ENCODE results near the gene NCAPD3.
A peak's percentile ranks its signal among the peaks of the same experiment; 100 is the strongest.

DNA sequence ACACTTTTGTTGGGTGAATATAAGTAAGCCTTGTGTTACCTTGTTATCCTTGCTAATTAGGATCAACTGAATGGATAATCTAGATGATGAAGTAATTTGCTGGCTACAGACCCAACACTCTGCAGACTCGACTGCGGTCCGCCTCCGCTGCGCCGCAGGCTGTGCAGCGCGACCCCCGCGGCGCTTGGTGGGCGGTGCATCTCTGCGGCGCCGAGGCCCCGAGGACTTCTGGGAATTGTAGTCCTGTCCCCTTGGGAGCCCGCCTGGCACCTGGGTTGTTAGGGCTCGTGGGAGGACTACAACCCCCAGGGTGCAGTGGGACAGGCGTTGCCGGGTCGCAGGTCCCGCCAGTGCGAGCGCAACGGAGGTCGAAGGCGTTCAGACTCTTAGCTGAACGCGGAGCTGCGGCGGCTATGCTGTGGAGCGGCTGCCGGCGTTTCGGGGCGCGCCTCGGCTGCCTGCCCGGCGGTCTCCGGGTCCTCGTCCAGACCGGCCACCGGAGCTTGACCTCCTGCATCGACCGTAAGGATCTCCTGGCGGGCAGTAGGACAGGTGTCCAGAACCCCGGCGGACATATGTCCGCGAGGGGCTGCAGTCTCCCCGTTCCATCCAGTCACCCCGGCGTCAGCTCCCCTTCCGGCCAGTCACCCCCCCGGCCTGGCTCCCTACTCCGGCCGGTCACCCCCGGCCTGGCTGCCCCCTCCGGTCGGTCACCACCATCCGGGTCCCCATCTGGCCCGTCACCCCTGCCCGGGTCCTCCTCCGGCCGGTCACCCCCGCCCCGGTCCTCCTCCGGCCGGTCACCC, 29.6 kb upstream of the NCAPD3 start, which contains the start of the genes ACAD8 and THYN1:
- TF ChIP-seq POLR2A (IDR thresholded peaks at IDR 0.05; ENCODE audit: low read depth, low read length) (peak; percentile 79), SPI1 (IDR thresholded peaks at IDR 0.05; ENCODE audit: low read depth, low read length) (no peak), POLR2AphosphoS5 (IDR thresholded peaks at IDR 0.05; ENCODE audit: low read depth, low read length) (peak; percentile 52; the same call in 1 of the 2 replicates), TAF1 (IDR thresholded peaks at IDR 0.05; ENCODE audit: low read depth, low read length) (peak; percentile 57; the same call in 1 of the 2 replicates), PAX5 (IDR thresholded peaks at IDR 0.05; ENCODE audit: insufficient read depth, low read length, severe bottlenecking) (no peak)
